GM12874 (cell line): Measurements from ENCODE around the gene FBLN1.

Experiments used
- TF ChIP-seq, protein P1 (sequence below): IDR thresholded peaks from 2 replicates; pipeline ENCODE4 v1.5.1; 2011; ENCODE audit warnings: low read depth, mild to moderate bottlenecking, control low read depth, low read length, moderate library complexity; ENCODE audit not compliant: insufficient read depth

The FBLN1 gene

DNA sequence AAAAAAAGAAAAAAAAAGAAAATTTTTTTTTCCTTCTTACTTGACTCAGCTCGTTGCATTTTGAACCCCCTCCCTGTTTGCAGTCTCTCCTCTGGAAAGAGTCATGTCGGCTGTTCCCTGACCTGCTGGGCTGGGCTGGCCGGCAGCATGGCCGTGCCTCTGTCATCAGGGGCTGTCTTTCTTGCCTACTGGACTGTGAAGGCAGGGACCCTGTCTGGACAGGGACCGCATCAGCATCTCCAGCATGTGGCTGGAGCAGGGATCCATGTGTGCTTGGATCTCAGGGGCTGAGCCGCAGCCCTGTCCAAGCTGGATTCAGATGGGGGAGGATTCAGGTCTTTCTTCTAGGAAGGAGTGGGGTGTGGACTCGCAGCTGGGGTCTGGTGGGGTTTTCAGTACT is 15.5 kb downstream of the FBLN1 start:
- TF ChIP-seq, protein P1, sequence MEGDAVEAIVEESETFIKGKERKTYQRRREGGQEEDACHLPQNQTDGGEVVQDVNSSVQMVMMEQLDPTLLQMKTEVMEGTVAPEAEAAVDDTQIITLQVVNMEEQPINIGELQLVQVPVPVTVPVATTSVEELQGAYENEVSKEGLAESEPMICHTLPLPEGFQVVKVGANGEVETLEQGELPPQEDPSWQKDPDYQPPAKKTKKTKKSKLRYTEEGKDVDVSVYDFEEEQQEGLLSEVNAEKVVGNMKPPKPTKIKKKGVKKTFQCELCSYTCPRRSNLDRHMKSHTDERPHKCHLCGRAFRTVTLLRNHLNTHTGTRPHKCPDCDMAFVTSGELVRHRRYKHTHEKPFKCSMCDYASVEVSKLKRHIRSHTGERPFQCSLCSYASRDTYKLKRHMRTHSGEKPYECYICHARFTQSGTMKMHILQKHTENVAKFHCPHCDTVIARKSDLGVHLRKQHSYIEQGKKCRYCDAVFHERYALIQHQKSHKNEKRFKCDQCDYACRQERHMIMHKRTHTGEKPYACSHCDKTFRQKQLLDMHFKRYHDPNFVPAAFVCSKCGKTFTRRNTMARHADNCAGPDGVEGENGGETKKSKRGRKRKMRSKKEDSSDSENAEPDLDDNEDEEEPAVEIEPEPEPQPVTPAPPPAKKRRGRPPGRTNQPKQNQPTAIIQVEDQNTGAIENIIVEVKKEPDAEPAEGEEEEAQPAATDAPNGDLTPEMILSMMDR, result no peak

DNA sequence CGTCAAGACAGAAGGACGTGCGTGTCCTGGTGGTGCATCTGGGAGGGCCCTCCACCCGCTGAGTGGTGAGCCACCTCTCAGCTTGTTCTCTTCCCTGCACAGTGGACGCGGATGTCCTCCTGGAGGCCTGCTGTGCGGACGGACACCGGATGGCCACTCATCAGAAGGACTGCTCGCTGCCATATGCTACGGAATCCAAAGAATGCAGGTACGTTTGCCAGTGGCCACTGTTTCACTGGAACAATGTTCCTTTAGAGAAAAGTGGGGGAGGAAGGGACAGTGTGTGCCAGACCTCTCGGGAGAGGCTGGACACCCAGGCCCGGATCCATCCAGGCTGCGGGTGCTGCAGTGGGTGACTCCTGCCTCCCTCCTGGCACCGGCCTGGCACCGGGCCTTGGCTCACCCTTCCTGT is 15.9 kb downstream of the FBLN1 start:
- TF ChIP-seq, protein P1, result no peak

DNA sequence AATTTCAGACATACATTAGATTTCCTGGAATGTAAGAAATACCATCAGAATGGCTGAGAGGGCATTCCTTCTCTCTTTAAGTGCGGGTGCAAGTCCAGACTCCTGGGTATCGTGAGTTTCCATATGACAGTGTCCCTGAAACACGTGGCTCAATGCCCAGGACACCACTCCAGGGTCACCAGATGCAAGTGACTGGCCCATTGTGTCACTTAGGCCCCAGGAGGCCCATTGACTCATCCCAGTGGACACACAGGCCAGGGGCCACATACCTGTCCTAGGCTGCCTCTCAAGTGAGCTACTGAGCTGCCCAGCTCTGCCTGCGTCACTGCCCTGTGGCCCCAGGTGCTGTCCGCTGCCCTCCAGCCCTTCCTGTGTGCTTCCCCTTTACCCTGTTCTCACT is 18.5 kb downstream of the FBLN1 start:
- TF ChIP-seq, protein P1, result no peak

DNA sequence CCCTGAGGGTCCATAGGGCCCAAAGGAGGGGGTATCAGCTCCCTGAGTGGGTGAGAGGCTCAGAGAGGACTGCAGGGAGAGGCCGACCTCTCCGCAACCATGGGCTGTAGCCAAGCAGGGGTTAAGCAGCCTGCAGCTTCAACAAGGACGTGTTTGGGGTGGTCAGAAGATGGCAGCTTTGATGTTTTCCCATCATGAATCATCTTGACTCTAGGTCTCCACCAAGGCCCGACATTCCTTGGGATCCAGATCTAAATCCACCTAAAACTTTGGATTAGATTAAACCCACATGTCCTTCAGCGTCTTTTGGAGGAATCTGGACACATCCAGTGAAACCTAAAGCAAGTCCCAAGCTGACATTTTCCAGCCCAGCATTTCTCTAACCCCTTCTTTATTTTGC is 19.8 kb downstream of the FBLN1 start:
- TF ChIP-seq, protein P1, result no peak

DNA sequence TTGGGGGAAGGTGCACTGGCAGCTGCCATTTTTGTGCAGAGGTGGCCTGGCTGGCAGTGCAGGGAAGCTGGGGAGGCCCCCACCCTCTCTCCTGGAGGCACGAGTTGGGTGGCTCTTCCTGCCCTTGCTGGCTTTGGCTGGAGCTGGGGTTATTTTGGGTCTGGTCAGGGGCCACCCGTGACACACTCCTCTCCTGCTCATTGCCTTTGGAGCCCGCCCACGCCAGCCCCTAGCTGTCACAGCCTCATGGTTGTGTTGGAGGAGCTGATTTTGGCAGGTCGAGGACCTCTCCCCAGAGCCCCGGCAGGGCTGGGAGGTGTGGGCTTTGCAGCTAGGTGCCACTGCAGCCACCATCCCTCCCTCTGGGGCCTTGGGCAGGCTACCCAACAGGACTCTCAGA is 21.5 kb downstream of the FBLN1 start:
- TF ChIP-seq, protein P1, result no peak

DNA sequence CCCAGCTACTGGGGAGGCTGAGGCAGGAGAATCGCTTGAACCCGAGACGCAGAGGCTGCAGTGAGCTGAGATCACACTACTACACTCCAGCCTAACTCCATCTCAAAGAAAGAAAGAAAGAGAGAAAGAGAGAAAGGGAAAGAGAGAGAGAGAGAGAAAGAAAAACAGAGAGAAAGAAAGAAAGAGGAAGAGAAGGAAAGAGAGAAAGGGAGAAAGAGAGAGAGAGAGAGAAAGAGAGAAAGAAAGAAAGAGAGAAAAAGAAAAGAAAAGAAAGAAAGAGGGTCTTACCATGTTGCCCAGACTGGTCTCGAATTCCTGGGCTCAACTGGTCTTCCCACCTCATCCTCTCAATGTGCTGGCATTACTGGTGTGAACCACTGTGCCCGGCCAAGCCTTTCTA is 22.3 kb downstream of the FBLN1 start:
- TF ChIP-seq, protein P1, result no peak

DNA sequence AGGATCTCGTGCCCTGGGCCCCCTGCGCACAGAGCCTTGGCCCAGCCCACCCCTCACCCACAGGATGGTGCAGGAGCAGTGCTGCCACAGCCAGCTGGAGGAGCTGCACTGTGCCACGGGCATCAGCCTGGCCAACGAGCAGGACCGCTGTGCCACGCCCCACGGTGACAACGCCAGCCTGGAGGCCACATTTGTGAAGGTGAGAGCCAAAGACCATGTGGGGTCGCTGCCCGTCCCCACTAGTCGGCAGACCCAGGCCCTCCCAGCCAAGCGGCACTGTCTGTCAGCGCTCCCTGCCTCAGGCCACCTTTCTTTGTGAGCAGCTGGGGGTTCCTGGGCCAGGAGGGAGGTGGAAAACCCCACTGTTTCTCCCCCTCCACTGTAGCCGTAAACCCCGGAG is 22.8 kb downstream of the FBLN1 start:
- TF ChIP-seq, protein P1, result no peak

DNA sequence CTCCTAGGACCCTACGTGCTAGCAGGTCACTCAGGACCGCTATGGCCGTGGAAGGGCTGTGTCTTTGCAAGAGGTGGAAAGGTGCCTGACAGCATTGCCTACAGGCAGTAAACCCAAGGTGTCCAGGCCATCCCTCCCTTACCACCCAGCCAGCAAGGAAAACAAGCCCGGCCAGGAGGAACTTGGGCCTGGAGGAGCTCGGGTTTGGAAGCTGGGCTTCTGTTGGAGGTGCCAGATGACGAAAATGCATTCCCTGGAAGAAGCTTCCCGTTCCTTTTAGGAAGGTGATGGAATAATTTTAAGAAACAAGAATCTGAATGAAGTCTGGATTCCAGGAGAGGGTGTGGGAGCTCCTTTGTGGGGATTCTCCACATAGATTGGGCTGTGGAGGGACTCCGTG is 23.6 kb downstream of the FBLN1 start:
- TF ChIP-seq, protein P1, result no peak
